HG03378 (cell line): ENCODE results near the gene IGFN1.
"Not testable (repeated sequence)": the region's sequence is repeated elsewhere in the genome, so short reads cannot be mapped to it uniquely, and the experiment has no call there.

Experiments
- ATAC-seq: cut with Tn5 transposase; IDR thresholded peaks from one replicate; pipeline ENCODE4 v1.9.1; 2021; ENCODE audit warnings: mild to moderate bottlenecking, moderate library complexity; ENCODE audit not compliant: unreplicated experiment

IGFN1 gene

DNA sequence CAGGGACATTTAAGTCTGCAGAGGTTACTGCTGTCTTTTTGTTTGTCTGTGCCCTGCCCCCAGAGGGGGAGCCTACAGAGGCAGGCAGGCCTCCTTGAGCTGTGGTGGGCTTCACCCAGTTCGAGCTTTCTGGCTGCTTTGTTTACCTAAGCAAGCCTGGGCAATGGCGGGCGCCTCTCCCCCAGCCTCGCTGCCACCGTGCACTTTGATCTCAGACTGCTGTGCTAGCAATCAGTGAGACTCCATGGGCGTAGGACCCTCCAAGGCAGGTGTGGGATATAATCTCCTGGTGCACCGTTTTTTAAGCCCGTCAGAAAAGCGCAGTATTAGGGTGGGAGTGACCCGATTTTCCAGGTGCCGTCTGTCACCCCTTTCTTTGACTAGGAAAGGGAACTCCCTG, 49.0 kb downstream of the IGFN1 start:
- not testable (repeated sequence) for ATAC-seq

DNA sequence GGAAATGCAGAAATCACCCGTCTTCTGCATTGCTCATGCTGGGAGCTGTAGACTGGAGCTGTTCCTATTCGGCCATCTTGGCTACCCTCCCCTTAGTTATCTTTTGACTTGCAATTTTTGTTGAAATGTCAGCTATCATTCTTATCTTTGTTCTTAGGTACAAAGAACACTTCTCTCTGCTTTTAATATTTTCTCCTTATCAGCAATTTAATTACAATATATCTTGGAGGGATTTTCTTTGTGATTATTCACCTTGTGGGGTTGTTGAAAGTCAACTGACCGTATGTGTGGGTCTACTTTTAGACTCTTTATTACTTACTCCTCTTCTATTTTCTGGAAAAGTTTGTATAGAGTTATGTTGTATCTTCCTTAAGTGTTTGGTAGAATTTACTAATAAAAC, 49.5 kb downstream of the IGFN1 start:
- no peak for ATAC-seq

DNA sequence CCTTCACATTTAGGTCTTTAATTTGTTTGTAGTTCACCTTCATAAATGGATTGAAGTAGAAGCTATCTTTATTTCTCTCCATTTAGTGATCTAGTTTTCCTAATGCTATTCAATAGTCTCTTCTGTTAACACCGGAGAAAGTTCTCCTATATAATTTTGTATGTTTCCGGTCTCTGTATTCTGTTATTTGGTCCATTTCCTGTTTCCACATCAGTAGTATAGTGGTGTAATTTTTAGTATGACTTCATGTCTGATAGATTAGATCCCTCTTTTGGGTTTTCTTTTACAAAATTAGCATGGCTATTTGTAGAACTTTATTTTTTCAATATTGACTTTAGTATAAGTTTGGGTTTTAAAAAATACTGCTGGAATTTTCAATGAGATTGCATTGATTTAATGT, 51.1 kb downstream of the IGFN1 start:
- no peak for ATAC-seq

DNA sequence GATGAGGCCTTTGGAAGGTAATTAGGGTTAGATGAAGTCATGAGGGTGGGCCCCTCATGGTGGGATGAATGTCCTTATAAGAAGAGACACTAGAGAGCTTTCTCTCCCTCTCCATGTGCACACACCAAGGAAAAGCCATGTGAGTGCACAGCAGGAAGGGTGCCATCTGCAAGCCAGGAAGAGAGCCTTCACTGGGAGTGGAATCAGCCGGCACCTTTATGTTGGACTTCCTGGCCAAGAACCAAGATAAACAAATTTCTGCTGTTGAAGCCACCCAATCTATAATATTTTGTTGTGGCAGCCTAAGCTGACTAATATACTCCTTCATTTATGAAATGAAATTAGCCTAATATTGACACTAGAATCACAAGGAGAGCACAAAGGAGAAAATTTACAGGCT, 54.5 kb downstream of the IGFN1 start:
- no peak for ATAC-seq

DNA sequence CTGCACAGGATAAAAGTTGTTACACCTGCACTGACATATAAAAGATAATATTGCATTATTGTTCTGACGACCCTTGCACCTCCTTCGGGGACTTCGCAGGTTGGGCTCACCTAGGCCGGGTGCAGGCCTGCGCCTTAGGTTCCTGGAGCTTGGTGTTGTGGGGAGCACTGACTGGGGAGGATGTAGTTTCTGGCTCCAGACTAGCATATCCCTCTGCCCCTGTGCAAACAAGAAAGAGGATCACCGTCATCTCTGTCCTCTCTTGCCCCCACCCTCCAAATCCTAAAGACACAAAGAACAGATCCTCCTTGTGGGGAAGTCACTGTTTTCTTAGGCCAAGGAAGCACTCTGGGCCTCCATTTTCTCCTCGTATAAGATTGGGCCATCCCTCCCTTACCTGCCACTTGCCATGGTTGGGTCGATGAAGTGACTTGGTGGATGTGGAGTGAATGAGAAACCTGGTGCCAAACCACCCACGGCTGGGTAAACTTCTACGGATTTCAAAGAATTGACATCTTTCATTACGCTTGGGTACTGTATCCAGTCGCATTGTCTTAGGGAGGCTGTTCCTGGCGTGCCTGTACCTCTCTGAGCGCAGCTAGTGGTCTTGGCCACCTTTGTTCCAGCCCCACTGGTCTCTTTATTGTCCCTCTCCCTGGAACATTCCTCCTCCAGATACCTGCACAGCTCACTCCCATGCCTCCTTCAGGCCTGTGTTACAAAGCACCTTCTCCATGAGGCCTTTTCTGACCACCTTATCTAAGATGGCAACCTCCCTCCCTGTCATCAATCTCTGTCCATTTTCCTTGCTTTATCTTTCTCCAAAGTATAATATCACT, 58.3 kb downstream of the IGFN1 start:
- ATAC-seq, result no peak

DNA sequence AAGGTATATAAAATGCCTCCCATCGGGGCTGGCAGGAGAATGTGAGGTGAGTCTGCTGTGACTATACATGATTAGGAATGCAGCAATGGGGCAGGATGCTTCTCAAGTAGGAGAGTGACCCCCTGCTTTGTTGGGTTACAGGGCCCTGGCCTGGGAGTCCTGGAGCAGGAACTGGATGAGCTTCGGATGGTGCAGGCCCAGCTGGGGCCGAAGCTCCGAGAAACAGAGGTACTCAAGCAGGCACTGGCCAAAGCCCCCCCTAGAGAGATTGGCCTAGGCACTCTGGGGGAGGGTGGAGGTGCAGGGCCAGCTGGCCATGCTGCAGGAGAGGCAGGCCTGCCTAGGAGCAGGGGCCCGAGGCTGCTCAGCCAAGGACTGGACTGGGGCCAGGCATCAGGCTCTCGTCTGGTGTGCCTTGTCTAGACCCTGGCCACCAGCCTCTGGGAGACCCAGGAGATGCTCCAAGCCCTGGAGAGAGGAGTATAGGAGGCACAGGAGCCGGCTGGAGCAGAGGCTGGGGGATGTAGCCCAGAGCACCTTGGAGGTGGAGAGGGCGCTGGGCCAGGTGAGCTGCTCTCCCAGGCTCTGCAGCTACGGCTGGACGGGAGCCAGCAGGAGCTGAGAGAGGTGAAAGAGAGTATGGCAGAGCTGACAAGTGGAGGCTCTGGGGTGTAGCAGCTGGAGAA, 59.8 kb downstream of the IGFN1 start:
- no peak for ATAC-seq

DNA sequence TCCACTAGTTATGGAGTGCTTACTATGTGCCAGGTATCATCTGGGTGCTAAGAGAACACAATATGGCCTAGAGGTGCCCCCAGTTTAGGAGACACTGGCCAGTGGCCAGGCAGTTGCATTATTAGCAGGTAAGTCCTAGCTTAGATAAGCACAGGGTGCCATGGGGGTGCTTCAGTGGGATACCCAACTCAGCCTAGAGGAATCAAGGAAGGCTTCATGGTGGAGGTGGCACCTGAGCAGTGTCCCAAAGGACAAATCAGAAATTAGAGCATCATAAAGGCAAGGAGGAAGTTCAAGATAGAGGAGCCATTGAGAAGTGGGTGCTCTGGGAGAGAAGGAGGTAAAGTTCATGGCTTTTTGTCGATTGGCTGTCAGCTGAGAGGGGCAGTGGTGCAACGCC, 60.8 kb downstream of the IGFN1 start:
- no peak for ATAC-seq

DNA sequence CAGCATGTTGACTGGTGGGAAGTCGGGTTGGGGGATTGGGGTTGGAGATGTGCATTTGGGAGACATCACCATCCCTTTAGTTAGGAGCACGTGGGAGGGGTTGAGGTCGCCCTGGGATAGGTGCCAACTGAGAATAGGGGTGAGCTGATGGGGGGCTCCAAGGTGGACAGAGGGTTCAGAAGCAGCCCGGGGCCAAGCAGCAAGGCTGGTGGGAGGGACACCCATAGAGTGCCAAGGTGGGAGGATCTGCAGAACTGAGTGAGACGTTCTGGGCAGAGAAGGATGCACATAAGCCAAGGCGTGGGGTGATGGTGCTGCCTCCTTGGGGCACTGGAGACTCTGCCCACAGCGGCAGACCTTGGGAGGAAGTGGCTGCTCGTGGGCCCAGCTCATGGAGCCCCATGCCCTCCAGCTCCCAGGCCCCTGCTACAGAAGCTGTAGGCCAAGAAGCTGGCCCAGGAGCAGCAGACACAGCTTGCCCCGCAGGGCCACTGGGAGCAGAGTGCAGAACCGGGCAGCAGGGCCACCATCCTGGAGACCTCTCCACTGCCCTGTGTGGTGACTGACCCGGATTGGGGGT, 61.3 kb downstream of the IGFN1 start:
- no peak for ATAC-seq

DNA sequence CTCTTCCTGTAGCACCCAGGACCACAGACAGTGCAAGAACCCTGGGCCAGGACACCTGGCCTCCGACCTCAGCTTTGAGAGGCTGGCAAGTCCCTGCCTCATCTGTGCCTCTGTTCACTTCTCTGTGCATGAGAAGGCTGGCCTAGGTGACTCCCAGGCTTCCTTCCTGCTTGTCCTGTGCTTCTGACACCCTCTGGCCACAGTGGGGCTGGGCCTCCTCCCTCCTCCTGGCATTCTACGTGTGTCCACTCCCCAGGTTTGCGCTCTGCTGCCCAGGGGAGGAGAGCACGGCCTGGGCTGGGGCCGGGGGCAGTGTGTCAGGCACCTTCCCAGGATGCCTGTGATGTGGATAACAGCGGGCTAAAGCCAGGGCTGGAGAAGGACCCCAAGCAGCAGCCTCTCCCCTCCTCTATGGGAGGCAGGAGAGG, 62.3 kb downstream of the IGFN1 start:
- no peak for ATAC-seq

DNA sequence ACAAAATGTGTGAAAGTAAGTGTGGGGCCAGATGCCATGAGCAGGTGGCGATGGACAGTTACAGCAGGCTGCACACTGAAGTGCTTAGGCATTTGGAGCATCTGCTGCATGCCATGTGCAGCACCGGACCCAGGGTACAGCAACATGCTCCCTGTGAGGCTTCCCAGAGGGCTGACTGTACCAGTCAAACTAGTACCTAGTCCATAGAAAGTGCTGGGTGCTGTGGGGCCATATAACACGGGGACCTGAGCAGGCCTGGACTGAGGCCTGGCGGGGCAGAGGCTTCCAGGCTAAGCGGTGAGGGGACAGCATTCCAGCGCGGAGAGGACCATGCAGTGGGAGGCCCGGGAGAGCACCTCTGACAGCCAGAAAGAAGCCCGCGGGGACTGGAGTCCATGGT, 62.8 kb downstream of the IGFN1 start:
- ATAC-seq, result no peak

DNA sequence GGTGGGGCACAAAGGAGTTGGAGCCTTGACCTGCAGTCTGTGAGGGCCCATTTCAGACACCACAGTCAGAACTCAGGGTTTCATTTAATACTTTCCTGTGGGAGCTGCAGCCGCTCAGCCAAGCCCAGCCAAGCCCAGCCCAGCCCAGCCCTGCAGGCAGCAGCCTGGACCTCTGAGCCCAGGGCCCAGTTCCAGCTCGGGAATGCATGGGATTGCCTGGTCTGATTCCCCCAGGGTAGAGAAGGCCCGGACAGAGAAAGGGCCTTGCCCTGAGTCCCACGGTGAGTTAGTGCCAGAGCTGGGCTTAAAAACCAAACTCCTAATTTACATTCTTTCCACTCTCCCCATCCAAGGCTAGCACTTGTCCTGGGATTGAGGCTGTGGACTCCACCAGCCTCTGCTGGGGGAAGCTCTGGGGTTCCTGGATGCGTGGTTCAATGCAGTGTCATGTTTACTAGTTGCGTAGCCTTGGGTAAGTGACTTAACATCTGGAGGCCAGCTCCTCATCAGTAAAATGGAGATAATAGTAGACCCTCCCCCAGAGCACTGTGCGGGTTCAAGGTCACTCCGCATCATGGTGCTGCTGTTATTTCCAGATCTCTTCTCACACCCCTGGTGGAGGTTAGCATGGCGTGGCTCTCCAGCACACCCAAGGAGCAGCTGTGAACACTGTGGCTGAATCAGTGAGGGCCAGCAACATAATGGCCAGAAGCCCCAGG, 63.4 kb downstream of the IGFN1 start:
- no peak for ATAC-seq

DNA sequence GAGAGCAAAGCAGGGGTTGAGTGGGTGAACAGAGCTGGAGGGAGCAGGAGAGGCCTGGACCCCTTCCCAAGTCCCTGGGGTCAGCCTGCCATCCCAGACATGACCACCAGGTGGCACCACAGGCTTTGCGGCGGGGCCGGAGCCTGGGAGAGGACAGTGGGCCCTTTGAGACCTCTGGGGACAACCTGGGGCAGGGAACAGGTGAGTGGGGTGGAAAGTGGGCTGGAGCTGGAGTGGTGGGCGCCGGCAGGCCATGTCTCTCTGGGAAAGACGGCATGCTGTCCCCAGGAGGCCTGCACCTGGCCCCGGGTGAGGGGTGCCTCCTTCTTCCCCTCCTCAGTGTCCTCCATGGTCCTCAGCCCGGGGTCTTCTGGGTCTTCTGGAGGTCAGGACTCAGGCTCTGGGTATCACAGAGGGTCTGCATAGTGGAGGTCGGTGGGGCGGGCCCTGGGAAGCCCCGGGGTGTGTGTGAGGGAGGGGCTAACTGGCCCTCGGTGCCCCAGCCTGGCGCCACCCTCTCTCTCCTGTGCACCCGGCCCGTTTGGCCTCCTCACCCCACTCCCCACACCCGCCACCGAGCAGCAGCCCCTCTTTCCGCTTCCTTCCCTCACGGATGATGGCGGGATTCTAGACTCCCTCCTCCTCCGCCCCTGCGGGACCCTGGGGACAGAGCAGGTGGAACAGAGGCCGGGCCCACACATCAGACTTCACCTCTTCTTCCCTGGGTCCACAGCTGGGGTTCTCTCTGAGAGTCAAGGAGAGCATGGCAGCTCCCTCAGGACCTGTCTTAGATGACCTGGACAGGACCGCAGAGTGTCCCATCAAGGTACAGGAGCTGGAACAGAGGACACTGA, 64.2 kb downstream of the IGFN1 start:
- no peak for ATAC-seq

DNA sequence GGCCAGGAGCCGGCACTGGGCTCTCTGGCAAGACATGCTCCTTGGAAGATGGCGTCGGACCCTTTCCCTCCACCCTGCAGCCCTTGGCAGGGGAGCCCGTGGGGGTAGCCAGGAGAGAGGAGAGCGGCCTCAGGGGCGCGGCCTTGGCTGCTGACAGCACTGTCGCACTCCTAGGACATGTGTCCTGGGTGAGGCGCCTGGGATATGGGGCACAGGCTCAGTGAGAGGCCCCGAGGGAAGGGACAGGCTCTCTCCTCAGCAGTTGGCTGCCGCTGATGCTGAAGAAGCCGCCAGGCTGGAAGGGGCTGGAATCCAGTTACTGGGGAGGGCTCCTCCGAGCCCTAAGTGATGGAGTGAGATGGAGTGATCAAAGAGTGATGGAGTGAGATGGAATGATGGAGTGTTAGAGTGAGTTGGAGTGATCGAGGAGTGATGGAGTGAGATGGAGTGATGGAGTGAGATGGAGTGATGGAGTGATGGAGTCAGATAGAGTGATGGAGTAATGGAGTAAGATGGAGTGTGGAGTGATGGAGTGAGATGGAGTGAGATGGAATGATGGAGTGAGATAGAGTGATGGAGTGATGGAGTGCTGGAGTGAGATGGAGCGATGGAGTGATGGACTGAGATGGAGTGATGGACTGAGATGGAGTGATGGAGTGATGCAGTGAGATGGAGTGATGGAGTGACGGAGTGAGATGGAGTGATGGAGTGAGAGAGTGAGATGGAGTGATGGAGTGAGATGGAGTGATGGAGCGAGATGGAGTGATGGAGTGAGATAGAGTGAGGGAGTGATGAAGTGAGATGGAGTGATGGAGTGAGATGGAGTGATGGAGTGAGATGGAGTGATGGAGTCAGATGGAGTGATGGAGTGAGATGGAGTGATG, 65.1 kb downstream of the IGFN1 start:
- ATAC-seq, result no peak

DNA sequence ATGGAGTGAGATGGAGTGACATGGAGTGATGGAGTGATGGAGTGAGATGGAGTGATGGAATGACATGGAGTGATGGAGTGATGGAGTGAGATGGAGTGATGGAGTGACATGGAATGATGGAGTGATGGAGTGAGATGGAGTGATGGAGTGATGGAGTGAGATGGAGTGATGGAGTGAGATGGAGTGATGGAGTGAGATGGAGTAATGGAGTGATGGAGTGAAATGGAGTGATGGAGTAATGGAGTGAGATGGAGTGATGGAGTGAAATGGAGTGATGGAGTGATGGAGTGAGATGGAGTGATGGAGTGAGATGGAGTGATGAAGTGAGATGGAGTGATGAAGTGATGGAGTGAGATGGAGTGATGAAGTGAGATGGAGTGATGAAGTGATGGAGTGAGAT, 67.5 kb downstream of the IGFN1 start:
- not testable (repeated sequence) for ATAC-seq

DNA sequence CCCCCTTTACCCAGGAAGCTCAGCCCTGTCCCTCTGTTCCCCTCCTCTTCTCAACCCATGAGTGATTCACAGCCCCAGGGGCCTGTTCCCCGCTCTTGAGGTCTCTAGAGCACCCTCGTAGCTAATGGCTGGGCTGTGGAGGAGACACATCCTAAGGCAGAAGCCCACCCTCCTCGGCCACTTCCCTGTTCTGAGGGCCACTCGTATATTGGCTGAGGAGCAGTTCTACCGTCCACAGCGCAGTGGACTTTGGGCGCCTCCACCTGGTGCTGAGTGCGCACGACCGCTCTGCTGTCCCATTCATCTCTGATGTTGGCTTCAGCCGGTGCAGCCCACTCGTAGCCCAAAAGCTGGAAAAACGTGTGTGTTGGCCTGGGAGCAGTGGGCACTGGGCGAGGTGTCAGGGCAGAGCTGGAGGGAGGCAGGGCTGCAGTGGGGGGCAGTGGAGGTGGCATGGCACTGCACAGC, 68.2 kb downstream of the IGFN1 start:
- no peak for ATAC-seq

DNA sequence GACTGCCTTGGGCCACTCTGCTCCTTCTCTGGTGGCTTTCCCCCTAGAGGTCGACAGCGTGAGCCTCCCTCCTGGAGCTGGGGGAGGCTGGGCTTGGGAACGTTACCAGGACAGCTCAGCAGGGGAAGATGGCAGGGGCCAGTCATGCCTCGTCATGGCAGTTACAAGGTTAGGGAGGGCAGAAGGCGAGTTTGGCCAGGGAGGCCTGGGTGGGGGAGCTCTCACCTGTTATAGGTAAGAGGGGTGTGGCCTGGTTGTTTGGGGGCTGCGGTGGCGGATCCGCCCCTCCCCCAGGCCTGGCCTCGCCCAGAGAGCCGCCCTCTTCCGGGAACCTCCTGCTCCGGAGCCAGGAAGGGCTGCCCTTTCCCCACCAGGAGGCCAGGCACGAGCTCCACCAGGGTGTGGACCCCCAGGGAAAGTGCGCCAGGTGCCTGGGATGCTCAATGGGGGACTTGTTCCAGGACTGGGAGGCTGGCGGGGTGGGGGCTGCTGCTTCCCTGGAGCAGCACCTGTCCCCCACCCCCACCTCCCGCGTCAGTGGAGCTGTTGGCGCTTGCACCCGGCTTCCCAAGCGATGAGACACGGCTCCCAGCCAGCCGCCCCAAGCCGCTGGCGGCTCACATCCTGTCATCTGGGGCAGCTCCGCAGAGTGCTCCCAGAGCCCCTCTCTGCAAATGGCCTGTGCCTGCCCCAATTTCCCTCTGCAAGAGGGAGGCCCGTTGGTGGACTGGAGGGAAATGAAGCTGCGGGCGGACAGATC, 69.0 kb downstream of the IGFN1 start:
- no peak for ATAC-seq

DNA sequence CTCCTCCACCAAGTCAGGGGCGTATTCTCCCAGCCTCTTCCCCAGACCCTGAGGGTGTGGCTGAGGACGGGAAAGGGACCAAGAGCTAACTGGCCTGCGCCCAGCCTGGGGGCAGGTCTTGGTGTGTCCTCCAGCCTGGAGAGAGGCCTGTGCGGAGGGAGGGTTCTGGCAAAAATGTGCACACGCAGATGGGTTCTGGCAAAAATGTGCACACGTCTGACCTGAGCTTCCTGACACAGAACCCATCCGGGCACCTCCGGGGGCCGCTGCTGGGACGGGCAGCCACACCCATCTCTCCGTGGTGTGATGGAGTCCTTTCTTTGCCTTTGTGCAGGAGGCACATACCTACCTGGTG, 69.6 kb downstream of the IGFN1 start:
- no peak for ATAC-seq

DNA sequence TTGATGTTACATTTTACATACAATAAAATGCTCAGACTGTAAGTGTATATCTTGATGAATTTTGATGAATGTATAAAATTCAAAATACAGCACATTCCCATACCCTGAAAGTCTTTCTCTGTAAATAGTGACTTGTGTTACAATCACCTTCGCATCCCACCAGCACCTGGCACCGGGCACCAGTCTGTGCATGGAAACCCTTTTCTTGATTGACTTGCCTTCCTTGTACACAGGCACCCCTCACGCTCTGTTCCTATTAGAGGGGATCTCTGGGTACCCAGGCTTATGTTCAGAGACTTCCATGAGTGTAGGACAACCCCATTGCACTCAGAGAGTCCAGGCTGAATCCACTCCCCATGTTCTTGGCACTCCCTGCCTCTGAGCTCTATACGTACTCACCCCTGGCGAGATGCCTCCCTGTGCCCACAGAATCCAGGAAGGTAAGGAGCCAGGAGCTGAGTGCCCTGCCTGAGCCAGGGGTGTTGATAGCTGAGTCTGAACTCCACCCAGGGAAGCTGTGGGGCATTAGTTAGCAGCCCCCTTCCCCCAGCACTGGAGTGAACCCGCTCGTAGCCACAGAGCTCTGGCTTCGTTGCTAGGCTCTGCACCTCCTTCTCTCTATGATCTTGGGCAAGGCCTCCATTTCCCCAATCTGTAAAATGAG, 70.2 kb downstream of the IGFN1 start:
- no peak for ATAC-seq
